K562 (cell line): Measurements from ENCODE around the gene DOLK. TPM values are rescaled to one million over a fixed set of nuclear protein-coding genes. Genes with fewer than 3 reads are reported as not detected.

Experiments
- BRD4 ChIP-seq: fragments of 200-600 bp; sonication (generic); IDR thresholded peaks from 2 replicates; pipeline ENCODE4 v1.6.1; 2017; ENCODE audit warnings: inconsistent platforms
- DIDO1 ChIP-seq: fragments of 450-650 bp; IDR thresholded peaks from 2 replicates; pipeline ENCODE4 v1.6.1; 2016; ENCODE audit warnings: low read depth, missing biosample characterization, missing genetic modification characterization
- KLF1 ChIP-seq: fragments of 450-650 bp; IDR thresholded peaks from 2 replicates; pipeline ENCODE4 v1.6.1; 2016; ENCODE audit warnings: missing genetic modification characterization, missing compliant biosample characterization
- MNT ChIP-seq, 2 experiments: fragments of 450-650 bp; conservative IDR thresholded peaks; 2 replicates each; pipeline ENCODE4 v1.6.1; 2017; ENCODE audit warnings: mild to moderate bottlenecking in 2 of 2, moderate library complexity in 2 of 2
- POLR2G ChIP-seq: fragments of 200-400 bp; formaldehyde crosslinking; IDR thresholded peaks from 2 replicates; pipeline ENCODE4 v1.6.1; 2017; ENCODE audit warnings: low read depth, mild to moderate bottlenecking, antibody characterized with exemption, low read length, moderate library complexity
- PRDM10 ChIP-seq: fragments of 450-650 bp; IDR thresholded peaks from 2 replicates; pipeline ENCODE4 v1.6.1; 2018; ENCODE audit not compliant: partially characterized antibody
- SAFB ChIP-seq: fragments of 200-400 bp; formaldehyde crosslinking; IDR thresholded peaks from 2 replicates; pipeline ENCODE4 v1.6.1; 2017; ENCODE audit warnings: low read depth, low read length, borderline replicate concordance
- SMAD3 ChIP-seq: fragments of 450-650 bp; formaldehyde crosslinking; conservative IDR thresholded peaks from 2 replicates; pipeline ENCODE4 v1.4.0; 2020; ENCODE audit warnings: mild to moderate bottlenecking
- ZBTB43 ChIP-seq: sonication (generic); formaldehyde crosslinking; IDR thresholded peaks from 2 replicates; pipeline ENCODE4 v1.8.0; 2023; ENCODE audit warnings: mild to moderate bottlenecking, missing genetic modification reagents
- ZNF263 ChIP-seq: sonication (generic); formaldehyde crosslinking; IDR thresholded peaks from 2 replicates; pipeline ENCODE4 v1.8.0; 2022; ENCODE audit warnings: mild to moderate bottlenecking, missing genetic modification reagents, borderline replicate concordance
- ZNF707 ChIP-seq: fragments of 250-450 bp; sonication (Bioruptor Pico); conservative IDR thresholded peaks from 2 replicates; pipeline ENCODE4 v1.8.0; 2022; ENCODE audit warnings: inconsistent platforms, mild to moderate bottlenecking, moderate library complexity
- polyA plus RNA-seq, 8 experiments: library from polyadenylated mRNA; depleted of rRNA in 4 of 8; stranded (reverse) in 5 of 8; unstranded in 3 of 8; fragments of >200 nt; fragmentation: Nextera tagmentation in 2 of 8; fragmentation: Illumina TruSeq in 1 of 8; extraction: Ambion mirVana in 2 of 8; extraction: Trizol in 1 of 8; gene quantifications; 2 replicates each; pipeline versions ENCODE4 v1.2.1 to v1.2.3, GENCODE V29; 2011 to 2014; ENCODE audit warnings: inconsistent platforms in 1 of 8, missing spikeins in 1 of 8
- total RNA-seq, 7 experiments: library from RNA; depleted of rRNA in 6 of 7; stranded (reverse); fragments of >200 nt in 6 of 7; fragmentation: Illumina TruSeq in 2 of 7; extraction: Trizol in 2 of 7; gene quantifications; 2 replicates each; pipeline versions ENCODE4 v1.2.1 to v1.2.3, GENCODE V29; 2011 to 2021; ENCODE audit warnings: low replicate concordance in 1 of 7

The DOLK gene
- total and polyA plus RNA-seq, 9 of the 15 experiments (the other 6 are each of a cell fraction or from before 2014, with no cell fraction given) = 2.6 to 14.2 (median 11.7) TPM

- TF ChIP-seq PRDM10 (peak; percentile 77), BRD4 (peak; percentile 10; the same call in 1 of the 2 replicates), SAFB (no peak), DIDO1 (tag) (peak; percentile 41; the same call in 1 of the 2 replicates), POLR2G (no peak), KLF1 (tag) (0 out of 2 replicates have a peak, but pooled peaks have one; percentile 48), ZNF707 (no peak), ZNF263 (0 out of 2 replicates have a peak, but pooled peaks have one; percentile 71), SMAD3 (no peak), MNT (conservative IDR thresholded peaks at IDR 0.05) (no peak), ZBTB43 (CRISPR knock-in tag) (peak; percentile 4; the same call in 1 of the 2 replicates)
Measured at GRCh38 chr9:128947277-128947526, 201 bp downstream of the DOLK start (continued).
